PC-3 (cell line): ENCODE measurements around the gene DHRS1. TPM values are rescaled to one million over a fixed set of nuclear protein-coding genes. Genes with fewer than 3 reads are reported as not detected.

Experiments
- ATAC-seq: fragments of 200-7000 bp; cut with Tn5 transposase; 2 replicates; pipeline ENCODE4 v1.9.1; 2020; ENCODE audit warnings: mild to moderate bottlenecking, moderate library complexity
- BruUV-seq: library from RNA; stranded (reverse); fragments of 400-500 nt; replicated peaks from 2 replicates; lab custom pipeline; 2021; lab: Mats Ljungman, UMichigan
- CTCF ChIA-PET: fragments of 300-600 bp; sonication (Branson Sonifier 250); formaldehyde crosslinking; loops from one replicate; lab custom pipeline; 2022; ENCODE audit warnings: antibody characterized with exemption; lab: Charles Lee
- POLR2A ChIA-PET: fragments of 300-600 bp; sonication (Branson Sonifier 250); formaldehyde crosslinking; loops from one replicate; lab custom pipeline; 2022; ENCODE audit warnings: antibody characterized with exemption; ENCODE audit not compliant: unreplicated experiment; lab: Charles Lee
- DNase-seq: peaks from one replicate; pipeline ENCODE4 v3.0.0-alpha.2; 2015
- H2AFZ ChIP-seq: fragments of 300-600 bp; sonication (generic); 2 replicates; pipeline ENCODE4 v1.6.0; 2016; ENCODE audit warnings: antibody characterized with exemption, low read length
- H3F3A ChIP-seq: fragments of 300-600 bp; sonication (generic); one replicate; pipeline ENCODE4 v1.6.0; 2017; ENCODE audit warnings: antibody characterized with exemption, low read length, control low read depth, mild to moderate bottlenecking; ENCODE audit not compliant: unreplicated experiment
- H3K27ac ChIP-seq: fragments of 300-600 bp; sonication (generic); 2 replicates; pipeline ENCODE4 v1.5.1; 2016; ENCODE audit warnings: mild to moderate bottlenecking, low read length
- H3K27me3 ChIP-seq: fragments of 300-600 bp; sonication (generic); 2 replicates; pipeline ENCODE4 v1.6.1; 2016; ENCODE audit warnings: low read length, mixed read lengths
- H3K36me3 ChIP-seq: fragments of 300-600 bp; sonication (generic); 2 replicates; pipeline ENCODE4 v1.6.1; 2016; ENCODE audit warnings: low read depth, mixed run types, low read length, mixed read lengths
- H3K4me1 ChIP-seq: fragments of 300-600 bp; sonication (generic); 2 replicates; pipeline ENCODE4 v1.5.1; 2016; ENCODE audit warnings: low read length; ENCODE audit not compliant: insufficient read depth
- H3K4me2 ChIP-seq: fragments of 300-600 bp; sonication (generic); 2 replicates; pipeline ENCODE4 v1.6.0; 2016; ENCODE audit warnings: low read length
- H3K4me3 ChIP-seq: fragments of 300-600 bp; sonication (generic); 2 replicates; pipeline ENCODE4 v1.5.1; 2016; ENCODE audit warnings: mild to moderate bottlenecking, low read length, mixed read lengths
- H3K79me2 ChIP-seq: fragments of 300-600 bp; sonication (generic); 2 replicates; pipeline ENCODE4 v1.6.1; 2017; ENCODE audit warnings: low read length, mixed read lengths
- H3K9ac ChIP-seq: fragments of 300-600 bp; sonication (generic); 2 replicates; pipeline ENCODE4 v1.6.0; 2016; ENCODE audit warnings: mild to moderate bottlenecking, low read length
- H3K9me2 ChIP-seq: fragments of 300-600 bp; sonication (generic); replicated peaks from 2 replicates; pipeline ENCODE4 v1.6.1; 2016; ENCODE audit warnings: mixed run types, low read length, mixed read lengths
- H3K9me3 ChIP-seq: fragments of 300-600 bp; sonication (generic); 2 replicates; pipeline ENCODE4 v1.6.1; 2016; ENCODE audit warnings: low read length, mixed read lengths
- H4K20me1 ChIP-seq: fragments of 300-600 bp; sonication (generic); 2 replicates; pipeline ENCODE4 v1.6.1; 2016; ENCODE audit warnings: low read length, mixed read lengths
- EZH2 ChIP-seq: fragments of 300-600 bp; sonication (generic); IDR thresholded peaks from one replicate; pipeline ENCODE4 v1.6.1; 2017; ENCODE audit warnings: antibody characterized with exemption, mild to moderate bottlenecking, low read length; ENCODE audit not compliant: unreplicated experiment
- EZH2phosphoT487 ChIP-seq: fragments of 300-600 bp; sonication (generic); IDR thresholded peaks from 2 replicates; pipeline ENCODE4 v1.6.1; 2018; ENCODE audit warnings: mild to moderate bottlenecking, antibody characterized with exemption, low read length, borderline replicate concordance
- intact Hi-C: fragments of 100-400 bp; cut with micrococcal nuclease; formaldehyde crosslinking; loops from 2 replicates; pipeline ENCODE4 v1.9.0; 2023
- total RNA-seq: library from RNA; depleted of rRNA; stranded (reverse); fragments of >200 nt; gene quantifications from 2 replicates; pipeline ENCODE4 v1.2.3, GENCODE V29; 2014
- TF ChIP-seq, protein P1 (sequence below): fragments of 300-600 bp; sonication (generic); conservative IDR thresholded peaks from 2 replicates; pipeline ENCODE4 v1.5.1; 2017; ENCODE audit warnings: antibody characterized with exemption, low read depth, mild to moderate bottlenecking, low read length

Gene DHRS1
- total RNA-seq, 1 experiment from 2014 or later: 15.9 TPM

DNA sequence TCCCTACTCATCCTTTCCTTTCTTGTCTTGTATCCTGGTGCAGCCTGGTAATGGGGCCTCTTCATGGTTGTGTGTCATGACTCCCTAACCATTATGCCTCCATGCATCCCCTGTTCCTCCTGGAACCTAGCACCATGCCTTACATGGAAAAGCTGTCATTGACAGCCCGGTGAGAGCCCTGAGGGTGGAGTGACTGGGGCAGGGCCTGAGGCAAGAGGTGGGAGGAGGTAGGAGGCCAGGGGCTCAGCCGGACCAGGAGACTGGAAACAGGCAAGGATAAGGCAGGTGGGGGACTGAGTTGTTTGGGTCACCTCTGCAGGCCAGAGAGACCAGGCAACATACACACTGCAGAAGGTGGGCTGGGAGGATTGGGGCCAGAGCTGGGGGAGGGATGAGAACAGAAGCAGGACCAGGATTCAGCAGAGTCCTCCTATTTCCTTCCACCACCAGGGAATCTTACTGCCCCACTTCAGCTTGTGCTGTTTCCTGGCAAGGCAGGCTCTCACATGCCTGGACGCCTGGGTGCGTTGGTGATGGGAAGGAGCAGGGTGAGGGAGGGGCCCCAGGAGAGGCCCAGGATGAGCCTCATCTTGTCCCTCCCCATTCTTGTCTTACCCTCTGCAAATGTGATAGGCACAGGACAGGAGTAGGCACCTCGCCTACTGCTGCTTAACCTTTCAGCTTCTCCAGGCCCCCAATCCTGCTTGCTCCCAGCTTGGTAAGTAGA, 10.1 kb upstream of the DHRS1 start, which contains the start of gene LTB4R2:
Gene LTB4R2, plus strand, starts transcription at position 603 of the 727 bp plus-strand sequence. CDS start 525 bp downstream, outside the sequence.
- Histone ChIP-seq H2AFZ (no peak within 1 kb of the TSS), H3K79me2 (no peaks in the 10 kb centered on the region), H3K9ac (no peak within 1 kb of the TSS), H3K4me1 (peaks cover 9% of the 10 kb centered on the region), H3K4me2 (no peak within 1 kb of the TSS), H4K20me1 (no peaks in the 10 kb centered on the region), H3K9me3 (no peaks in the 10 kb centered on the region), H3F3A (no peaks in the 10 kb centered on the region), H3K27ac (no peak within 1 kb of the TSS), H3K27me3 (no peaks in the 10 kb centered on the region), H3K9me2 (no peaks in the 10 kb centered on the region), H3K4me3 (no peak within 1 kb of the TSS), H3K36me3 (peaks cover 25% of the 10 kb centered on the region; the same call in 1 of the 2 replicates)
- CTCF ChIA-PET: no interaction called here
- DNase-seq (no peak), ATAC-seq (no peak)
- intact Hi-C loops: no loop called here
- POLR2A ChIA-PET: no interaction called here
- no peak for TF ChIP-seq EZH2phosphoT487
- TF ChIP-seq, protein P1, sequence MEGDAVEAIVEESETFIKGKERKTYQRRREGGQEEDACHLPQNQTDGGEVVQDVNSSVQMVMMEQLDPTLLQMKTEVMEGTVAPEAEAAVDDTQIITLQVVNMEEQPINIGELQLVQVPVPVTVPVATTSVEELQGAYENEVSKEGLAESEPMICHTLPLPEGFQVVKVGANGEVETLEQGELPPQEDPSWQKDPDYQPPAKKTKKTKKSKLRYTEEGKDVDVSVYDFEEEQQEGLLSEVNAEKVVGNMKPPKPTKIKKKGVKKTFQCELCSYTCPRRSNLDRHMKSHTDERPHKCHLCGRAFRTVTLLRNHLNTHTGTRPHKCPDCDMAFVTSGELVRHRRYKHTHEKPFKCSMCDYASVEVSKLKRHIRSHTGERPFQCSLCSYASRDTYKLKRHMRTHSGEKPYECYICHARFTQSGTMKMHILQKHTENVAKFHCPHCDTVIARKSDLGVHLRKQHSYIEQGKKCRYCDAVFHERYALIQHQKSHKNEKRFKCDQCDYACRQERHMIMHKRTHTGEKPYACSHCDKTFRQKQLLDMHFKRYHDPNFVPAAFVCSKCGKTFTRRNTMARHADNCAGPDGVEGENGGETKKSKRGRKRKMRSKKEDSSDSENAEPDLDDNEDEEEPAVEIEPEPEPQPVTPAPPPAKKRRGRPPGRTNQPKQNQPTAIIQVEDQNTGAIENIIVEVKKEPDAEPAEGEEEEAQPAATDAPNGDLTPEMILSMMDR: no peak
- TF ChIP-seq EZH2: no peak
- BruUV-seq: no TSS peak

DNA sequence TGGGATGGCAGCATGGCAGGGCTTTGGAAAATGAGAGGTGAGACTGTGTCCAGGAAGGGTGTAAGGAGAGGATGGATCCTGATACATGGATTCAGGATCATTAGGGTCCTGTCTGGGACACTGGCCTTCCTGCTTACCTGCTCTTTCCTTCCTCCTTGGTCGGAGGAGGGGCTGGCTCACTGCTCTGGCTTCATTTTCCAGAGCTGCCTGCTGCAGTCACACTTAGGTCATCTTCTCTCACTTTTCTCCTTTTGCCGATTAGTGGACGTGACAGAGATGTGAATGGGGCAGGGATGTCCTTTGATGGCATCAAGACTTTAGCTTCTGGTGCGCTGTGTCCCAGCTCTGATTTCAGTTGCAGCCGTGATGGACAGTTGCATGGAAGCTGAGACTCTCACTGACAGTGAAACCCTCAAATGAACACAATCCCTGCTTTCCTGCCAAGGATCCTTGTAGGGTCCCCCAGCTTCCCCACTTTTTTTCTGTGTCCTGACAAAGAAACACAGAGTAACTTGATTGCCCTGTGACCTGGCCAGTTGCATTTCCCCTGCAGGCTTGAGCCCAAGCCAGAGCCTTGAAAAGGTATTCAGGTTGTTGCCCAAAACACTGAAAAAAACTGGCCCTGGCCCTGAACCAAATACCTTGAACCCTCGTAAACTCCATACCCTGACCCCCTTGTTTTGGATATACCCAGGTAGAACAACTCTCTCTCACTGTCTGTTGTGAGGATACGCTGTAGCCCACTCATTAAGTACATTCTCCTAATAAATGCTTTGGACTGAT, 9.0 kb upstream of the DHRS1 start:
- H3K27me3 ChIP-seq: no peaks in the 10 kb centered on the region
- H3K79me2 ChIP-seq: no peaks in the 10 kb centered on the region
- POLR2A ChIA-PET: interaction anchor here (0.6 to 1.0 kb wide), 2 partner anchors 66 to 381 kb away, joined by 3 to 4 read pairs; partner anchors contain the start of gene TINF2
- no peak overlapping the region for H3K27ac ChIP-seq
- ATAC-seq (no peak), DNase-seq (no peak)
- no peak overlapping the region for H3K4me2 ChIP-seq
- no peaks in the 10 kb centered on the region for H3K9me2 ChIP-seq
- intact Hi-C loops: no loop called here
- no TSS peak for BruUV-seq
- no peak overlapping the region for H3K4me3 ChIP-seq
- no peaks in the 10 kb centered on the region for H4K20me1 ChIP-seq
- TF ChIP-seq, protein P1: no peak
- TF ChIP-seq EZH2 (no peak), EZH2phosphoT487 (no peak)
- H3K9ac ChIP-seq: no peak overlapping the region
- CTCF ChIA-PET: interaction anchor here (0.5 to 1.2 kb wide), 7 partner anchors 10 to 194 kb away, joined by 3 to 6 read pairs (median 4); partner anchors contain the start of genes DCAF11, MDP1, NRL and TINF2
- no peak overlapping the region for H2AFZ ChIP-seq
- H3K9me3 ChIP-seq: no peaks in the 10 kb centered on the region
- H3F3A ChIP-seq: no peaks in the 10 kb centered on the region
- peaks cover 37% of the 10 kb centered on the region for H3K36me3 ChIP-seq
- peaks cover 9% of the 10 kb centered on the region for H3K4me1 ChIP-seq
